ENCODE data around the gene AMER3.
"Not testable (repeated sequence)": the region's sequence is repeated elsewhere in the genome, so short reads cannot be mapped to it uniquely, and the experiment has no call there.

AMER3 gene

GRCh38 chr2:130729322-130730299 lies 25.7 kb upstream of the AMER3 start:
- H3K27ac ChIP-seq (ENCODE audit: low read depth, low read length): no peak overlapping the region
- no peaks in the 10 kb centered on the region for H3K36me3 ChIP-seq (ENCODE audit: insufficient read depth, low read length)
- no peaks in the 10 kb centered on the region for H3K27me3 ChIP-seq (ENCODE audit: control insufficient read depth in 1 of 2, insufficient read depth in 2 of 2, low read length in 2 of 2)
- H3K4me1 ChIP-seq (ENCODE audit: insufficient read depth, low read length): peaks cover 9% of the 10 kb centered on the region
- H3K9ac ChIP-seq (ENCODE audit: low read length): no peak overlapping the region
- H3K9me3 ChIP-seq (ENCODE audit: low read length): no peaks in the 10 kb centered on the region
- H3K4me3 ChIP-seq (ENCODE audit: low read depth in 1 of 2, low read length in 2 of 2): no peak overlapping the region

- not testable (repeated sequence) for H3K27me3 ChIP-seq (ENCODE audit: control insufficient read depth in 1 of 2, insufficient read depth in 2 of 2, low read length in 2 of 2); H3K9me3 ChIP-seq (ENCODE audit: low read length); H3K36me3 ChIP-seq (ENCODE audit: insufficient read depth, low read length); H3K9ac ChIP-seq (ENCODE audit: low read length); H3K27ac ChIP-seq (ENCODE audit: low read depth, low read length); H3K4me3 ChIP-seq (ENCODE audit: low read depth in 1 of 2, low read length in 2 of 2); H3K4me1 ChIP-seq (ENCODE audit: insufficient read depth, low read length)
Observed at GRCh38 chr2:130732257-130732656, 23.1 kb upstream of the AMER3 start.

GRCh38 chr2:130735200-130735599 lies 20.1 kb upstream of the AMER3 start:
- Histone ChIP-seq H3K9me3 (ENCODE audit: low read length) (no peaks in the 10 kb centered on the region), H3K4me1 (ENCODE audit: insufficient read depth, low read length) (no peaks in the 10 kb centered on the region), H3K36me3 (ENCODE audit: insufficient read depth, low read length) (no peaks in the 10 kb centered on the region), H3K27ac (ENCODE audit: low read depth, low read length) (no peak overlapping the region), H3K27me3 (ENCODE audit: control insufficient read depth in 1 of 2, insufficient read depth in 2 of 2, low read length in 2 of 2) (no peaks in the 10 kb centered on the region), H3K9ac (ENCODE audit: low read length) (no peak overlapping the region), H3K4me3 (ENCODE audit: low read depth in 1 of 2, low read length in 2 of 2) (no peak overlapping the region)

- Histone ChIP-seq H3K4me1 (ENCODE audit: insufficient read depth, low read length) (no peaks in the 10 kb centered on the region), H3K4me3 (ENCODE audit: low read depth in 1 of 2, low read length in 2 of 2) (no peak overlapping the region), H3K27me3 (ENCODE audit: control insufficient read depth in 1 of 2, insufficient read depth in 2 of 2, low read length in 2 of 2) (no peaks in the 10 kb centered on the region), H3K36me3 (ENCODE audit: insufficient read depth, low read length) (no peaks in the 10 kb centered on the region), H3K9ac (ENCODE audit: low read length) (no peak overlapping the region), H3K27ac (ENCODE audit: low read depth, low read length) (no peak overlapping the region), H3K9me3 (ENCODE audit: low read length) (no peaks in the 10 kb centered on the region)
Observed at GRCh38 chr2:130736487-130736886, 18.9 kb upstream of the AMER3 start.

GRCh38 chr2:130737592-130737991 lies 17.7 kb upstream of the AMER3 start:
- Histone ChIP-seq H3K27me3 (ENCODE audit: control insufficient read depth in 1 of 2, insufficient read depth in 2 of 2, low read length in 2 of 2) (no peaks in the 10 kb centered on the region), H3K9ac (ENCODE audit: low read length) (no peak overlapping the region), H3K9me3 (ENCODE audit: low read length) (no peaks in the 10 kb centered on the region), H3K4me1 (ENCODE audit: insufficient read depth, low read length) (no peaks in the 10 kb centered on the region), H3K4me3 (ENCODE audit: low read depth in 1 of 2, low read length in 2 of 2) (no peak overlapping the region), H3K27ac (ENCODE audit: low read depth, low read length) (no peak overlapping the region), H3K36me3 (ENCODE audit: insufficient read depth, low read length) (no peaks in the 10 kb centered on the region)

GRCh38 chr2:130740671-130741070 lies 14.7 kb upstream of the AMER3 start:
- no peaks in the 10 kb centered on the region for H3K4me1 ChIP-seq (ENCODE audit: insufficient read depth, low read length)
- H3K9ac ChIP-seq (ENCODE audit: low read length): no peak overlapping the region
- H3K4me3 ChIP-seq (ENCODE audit: low read depth in 1 of 2, low read length in 2 of 2): no peak overlapping the region
- H3K27me3 ChIP-seq (ENCODE audit: control insufficient read depth in 1 of 2, insufficient read depth in 2 of 2, low read length in 2 of 2): no peaks in the 10 kb centered on the region
- H3K9me3 ChIP-seq (ENCODE audit: low read length): no peaks in the 10 kb centered on the region
- no peak overlapping the region for H3K27ac ChIP-seq (ENCODE audit: low read depth, low read length)
- H3K36me3 ChIP-seq (ENCODE audit: insufficient read depth, low read length): no peaks in the 10 kb centered on the region

- Histone ChIP-seq H3K27ac (ENCODE audit: low read depth, low read length) (no peak overlapping the region), H3K27me3 (ENCODE audit: control insufficient read depth in 1 of 2, insufficient read depth in 2 of 2, low read length in 2 of 2) (no peaks in the 10 kb centered on the region), H3K9me3 (ENCODE audit: low read length) (no peaks in the 10 kb centered on the region), H3K36me3 (ENCODE audit: insufficient read depth, low read length) (no peaks in the 10 kb centered on the region), H3K4me1 (ENCODE audit: insufficient read depth, low read length) (no peaks in the 10 kb centered on the region), H3K4me3 (ENCODE audit: low read depth in 1 of 2, low read length in 2 of 2) (no peak overlapping the region), H3K9ac (ENCODE audit: low read length) (no peak overlapping the region)
Observed at GRCh38 chr2:130743278-130743677, 12.1 kb upstream of the AMER3 start.

- Histone ChIP-seq H3K9ac (ENCODE audit: low read length) (no peak overlapping the region), H3K4me3 (ENCODE audit: low read depth in 1 of 2, low read length in 2 of 2) (no peak overlapping the region), H3K4me1 (ENCODE audit: insufficient read depth, low read length) (no peaks in the 10 kb centered on the region), H3K27ac (ENCODE audit: low read depth, low read length) (no peak overlapping the region), H3K36me3 (ENCODE audit: insufficient read depth, low read length) (no peaks in the 10 kb centered on the region), H3K27me3 (ENCODE audit: control insufficient read depth in 1 of 2, insufficient read depth in 2 of 2, low read length in 2 of 2) (no peaks in the 10 kb centered on the region), H3K9me3 (ENCODE audit: low read length) (no peaks in the 10 kb centered on the region)
Observed at GRCh38 chr2:130744287-130745117, 10.8 kb upstream of the AMER3 start.

GRCh38 chr2:130749078-130749477 lies 6.3 kb upstream of the AMER3 start:
- Histone ChIP-seq H3K9me3 (ENCODE audit: low read length) (no peaks in the 10 kb centered on the region), H3K9ac (ENCODE audit: low read length) (no peak overlapping the region), H3K36me3 (ENCODE audit: insufficient read depth, low read length) (no peaks in the 10 kb centered on the region), H3K4me1 (ENCODE audit: insufficient read depth, low read length) (no peaks in the 10 kb centered on the region), H3K27ac (ENCODE audit: low read depth, low read length) (no peak overlapping the region), H3K27me3 (ENCODE audit: control insufficient read depth in 1 of 2, insufficient read depth in 2 of 2, low read length in 2 of 2) (no peaks in the 10 kb centered on the region), H3K4me3 (ENCODE audit: low read depth in 1 of 2, low read length in 2 of 2) (no peak overlapping the region)

GRCh38 chr2:130749641-130750040 lies 5.7 kb upstream of the AMER3 start:
- H3K9ac ChIP-seq (ENCODE audit: low read length): no peak overlapping the region
- H3K4me1 ChIP-seq (ENCODE audit: insufficient read depth, low read length): no peaks in the 10 kb centered on the region
- H3K36me3 ChIP-seq (ENCODE audit: insufficient read depth, low read length): no peaks in the 10 kb centered on the region
- H3K9me3 ChIP-seq (ENCODE audit: low read length): no peaks in the 10 kb centered on the region
- H3K27me3 ChIP-seq (ENCODE audit: control insufficient read depth in 1 of 2, insufficient read depth in 2 of 2, low read length in 2 of 2): no peaks in the 10 kb centered on the region
- no peak overlapping the region for H3K27ac ChIP-seq (ENCODE audit: low read depth, low read length)
- H3K4me3 ChIP-seq (ENCODE audit: low read depth in 1 of 2, low read length in 2 of 2): no peak overlapping the region

GRCh38 chr2:130754811-130755210 lies 529 bp upstream of the AMER3 start:
- no peaks in the 10 kb centered on the region for H3K9me3 ChIP-seq (ENCODE audit: low read length)
- H3K4me1 ChIP-seq (ENCODE audit: insufficient read depth, low read length): no peaks in the 10 kb centered on the region
- no peaks in the 10 kb centered on the region for H3K36me3 ChIP-seq (ENCODE audit: insufficient read depth, low read length)
- H3K27me3 ChIP-seq (ENCODE audit: control insufficient read depth in 1 of 2, insufficient read depth in 2 of 2, low read length in 2 of 2): peaks cover 13 to 23% of the 10 kb centered on the region in 2 donors
- H3K27ac ChIP-seq (ENCODE audit: low read depth, low read length): no peak overlapping the region
- H3K4me3 ChIP-seq (ENCODE audit: low read depth in 1 of 2, low read length in 2 of 2): no peak overlapping the region
- no peak overlapping the region for H3K9ac ChIP-seq (ENCODE audit: low read length)
